Peyer's patch (tissue), 4 donors: ENCODE measurements around the gene IMMP1L.

Source experiments
- CTCF ChIP-seq, 6 experiments: fragments of 450-650 bp in 4 of 6; fragments of 200-600 bp in 2 of 6; sonication (generic) in 1 of 6; IDR thresholded peaks; one replicate each; pipeline ENCODE4 v1.5.1; 2017 to 2019; ENCODE audit warnings: antibody characterized with exemption in 6 of 6, mild to moderate bottlenecking in 3 of 6, moderate library complexity in 1 of 6
- POLR2A ChIP-seq, 2 donors: fragments of 450-650 bp; IDR thresholded peaks; one replicate each; pipeline ENCODE4 v1.5.1; 2017; ENCODE audit warnings: antibody characterized with exemption in 2 of 2, mild to moderate bottlenecking in 2 of 2, moderate library complexity in 2 of 2

GRCh38 chr11:31484497-31484896 is 24.9 kb downstream of the IMMP1L start:
- TF ChIP-seq CTCF (IDR thresholded peaks at IDR 0.05): no peak
- no peak for TF ChIP-seq POLR2A (IDR thresholded peaks at IDR 0.05)
